Keratinocyte (primary cell): ENCODE results near the gene SURF4.

Experiments
- CTCF ChIP-seq, 3 experiments: IDR thresholded peaks in 1 of 3; conservative IDR thresholded peaks in 1 of 3; optimal IDR thresholded peaks in 1 of 3; 2 replicates in 2 of 3; 3 replicates in 1 of 3; pipeline versions ENCODE3 to v1.5.1; 2011; ENCODE audit warnings: low read length in 3 of 3, mild to moderate bottlenecking in 3 of 3, moderate library complexity in 2 of 3, control low read depth in 1 of 3, inconsistent platforms in 1 of 3; ENCODE audit not compliant: insufficient read depth in 2 of 3; ENCODE audit errors: extremely low read depth in 1 of 3
- EZH2 ChIP-seq: IDR thresholded peaks from one replicate; pipeline ENCODE4 v1.6.1; 2012; ENCODE audit warnings: inconsistent platforms, mild to moderate bottlenecking, low read length, moderate library complexity

GRCh38 chr9:133323991-133324703 is 51.7 kb downstream of the SURF4 start:
- TF ChIP-seq CTCF (optimal IDR thresholded peaks at IDR 0.05 in 1 of 3, IDR thresholded peaks at IDR 0.05 in 1 of 3, conservative IDR thresholded peaks at IDR 0.05 in 1 of 3; ENCODE audit: extremely low read depth in 1 of 3, insufficient read depth in 2 of 3, low read length in 3 of 3) (no peak), EZH2 (no peak)
